HG03175 (cell line): ENCODE measurements around the gene PRKCE.

Source experiments
- ATAC-seq: cut with Tn5 transposase; IDR thresholded peaks from one replicate; pipeline ENCODE4 v1.9.1; 2021; ENCODE audit warnings: mild to moderate bottlenecking, moderate library complexity; ENCODE audit not compliant: unreplicated experiment

PRKCE gene

GRCh38 chr2:46230115-46230571, 578.7 kb downstream of the PRKCE start:
- ATAC-seq, result peak; percentile 67

DNA sequence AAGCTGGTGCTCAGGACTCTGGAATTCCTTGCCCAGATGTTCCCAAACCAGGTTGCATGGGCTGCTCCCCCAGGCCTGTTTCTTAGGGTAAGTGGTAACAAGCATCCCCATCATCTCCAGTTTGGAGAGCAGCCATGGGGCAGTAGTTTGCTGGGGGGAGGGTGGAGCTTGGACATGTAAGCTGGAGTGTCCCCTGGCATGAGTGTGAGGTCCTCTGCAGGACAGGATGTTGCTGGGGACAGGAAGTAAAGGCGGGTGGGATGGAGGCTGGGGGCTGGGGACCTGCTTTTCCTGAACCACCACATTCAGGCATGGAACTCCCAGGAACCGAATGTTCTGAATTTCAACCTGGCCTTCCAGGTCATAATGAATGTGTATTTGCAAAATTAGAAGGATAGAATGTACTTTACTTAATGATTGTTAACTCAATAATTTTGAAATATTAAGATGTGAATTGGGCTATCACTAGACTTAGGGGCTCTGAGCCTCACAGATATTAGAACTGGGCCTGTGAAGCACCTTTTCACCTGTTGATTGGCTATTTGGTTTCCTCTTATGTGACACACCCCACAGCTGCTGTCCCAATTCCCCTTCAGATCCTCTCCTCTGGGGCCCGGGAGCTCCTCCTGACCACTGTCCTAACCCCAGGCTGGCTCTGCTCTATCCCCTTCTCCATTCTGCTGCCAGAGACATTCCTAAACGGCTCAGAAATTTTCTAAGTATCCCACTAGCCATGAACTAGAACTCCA, 579.4 kb downstream of the PRKCE start:
- ATAC-seq, result no peak

DNA sequence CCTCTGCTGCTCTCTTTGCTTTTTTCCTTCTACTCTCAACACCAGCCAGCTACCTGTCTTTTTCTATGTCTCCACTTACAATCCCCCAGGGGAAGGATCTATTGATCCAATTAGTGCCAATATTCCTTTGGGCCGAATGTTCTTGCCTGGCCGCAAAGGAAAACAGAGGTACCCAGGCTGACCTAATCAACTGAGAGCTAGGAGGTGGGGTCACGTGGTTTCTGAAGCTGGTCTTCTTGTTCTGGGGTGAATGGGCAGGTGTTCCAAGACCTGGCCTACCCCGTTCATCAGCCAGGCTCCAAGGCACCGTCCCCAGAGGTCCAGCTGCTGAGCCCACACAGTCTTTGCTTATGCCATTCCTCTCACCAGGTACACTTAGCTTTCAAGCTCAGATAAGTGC, 580.2 kb downstream of the PRKCE start:
- ATAC-seq, result no peak

DNA sequence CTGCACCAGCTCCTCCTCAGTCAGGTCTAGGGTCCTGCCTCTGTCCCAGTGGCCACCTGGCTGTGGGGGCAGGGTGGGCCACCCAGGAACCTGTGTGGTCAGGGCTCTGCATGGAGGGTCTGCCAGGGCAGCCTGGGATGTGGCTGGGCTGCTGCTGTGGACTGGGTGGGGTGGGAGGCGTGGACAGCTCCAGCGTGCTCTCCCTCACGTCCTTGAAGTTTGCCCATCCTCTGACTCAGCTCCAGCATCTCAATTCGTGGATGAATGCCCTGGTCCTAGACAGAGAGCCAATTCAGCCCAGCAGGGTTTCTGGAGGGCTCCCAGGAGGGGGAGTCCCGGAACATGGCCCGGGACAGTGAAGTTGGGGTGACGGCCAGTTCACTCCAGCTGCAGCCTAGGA, 581.4 kb downstream of the PRKCE start:
- no peak for ATAC-seq

GRCh38 chr2:46236006-46236875, 584.8 kb downstream of the PRKCE start:
- ATAC-seq, result no peak

DNA sequence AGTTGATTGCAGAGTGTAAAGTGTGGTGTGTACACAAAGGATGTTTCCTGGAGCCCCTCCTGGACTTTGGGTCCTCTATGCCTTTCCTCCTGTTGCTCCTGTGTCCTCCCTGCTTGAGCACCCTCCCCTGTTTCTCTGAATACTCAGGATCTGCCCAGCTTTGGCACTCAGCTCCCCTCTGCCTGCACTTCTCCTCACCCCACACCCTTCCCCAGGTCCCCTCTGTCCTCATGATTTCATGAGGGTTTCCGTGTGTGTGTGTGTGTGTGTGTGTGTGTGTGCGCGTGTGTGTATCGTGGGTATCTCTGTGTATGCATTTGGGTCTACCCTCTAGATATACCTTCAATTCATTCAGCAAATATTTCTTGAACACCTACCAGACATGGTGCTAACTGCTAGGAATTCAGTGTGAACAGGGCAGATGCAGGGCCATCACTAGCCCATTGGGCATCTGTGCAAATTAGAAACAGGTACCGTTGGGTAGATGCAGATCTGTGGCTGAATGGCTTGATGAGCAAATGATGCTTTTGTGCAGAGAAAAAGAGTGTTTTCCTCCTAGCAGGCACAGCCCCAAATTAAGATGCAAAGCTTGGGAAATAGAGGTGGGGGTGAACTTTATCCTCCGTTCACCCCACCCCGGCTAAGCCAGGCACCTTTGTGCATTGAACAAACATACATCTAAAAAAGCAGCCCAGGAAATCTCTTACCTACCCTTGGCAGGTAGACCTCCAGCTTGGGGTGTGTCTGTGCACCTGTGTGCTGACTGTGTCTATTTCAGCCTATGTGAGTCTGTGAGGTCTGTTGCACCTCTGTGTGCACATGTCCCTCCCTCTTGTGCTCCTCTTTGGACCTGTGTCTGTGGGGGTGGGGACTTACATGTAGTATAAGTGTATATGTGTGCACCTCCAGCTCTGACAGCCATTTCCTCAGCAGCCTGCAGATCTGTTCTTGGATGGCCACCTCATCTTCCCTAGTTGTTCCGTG, 585.7 kb downstream of the PRKCE start:
- ATAC-seq, result no peak
